ENCODE data around the gene ANKMY1.

- no peak for TF ChIP-seq POLR2AphosphoS5 (IDR thresholded peaks at IDR 0.05)
- TF ChIP-seq, protein P1, sequence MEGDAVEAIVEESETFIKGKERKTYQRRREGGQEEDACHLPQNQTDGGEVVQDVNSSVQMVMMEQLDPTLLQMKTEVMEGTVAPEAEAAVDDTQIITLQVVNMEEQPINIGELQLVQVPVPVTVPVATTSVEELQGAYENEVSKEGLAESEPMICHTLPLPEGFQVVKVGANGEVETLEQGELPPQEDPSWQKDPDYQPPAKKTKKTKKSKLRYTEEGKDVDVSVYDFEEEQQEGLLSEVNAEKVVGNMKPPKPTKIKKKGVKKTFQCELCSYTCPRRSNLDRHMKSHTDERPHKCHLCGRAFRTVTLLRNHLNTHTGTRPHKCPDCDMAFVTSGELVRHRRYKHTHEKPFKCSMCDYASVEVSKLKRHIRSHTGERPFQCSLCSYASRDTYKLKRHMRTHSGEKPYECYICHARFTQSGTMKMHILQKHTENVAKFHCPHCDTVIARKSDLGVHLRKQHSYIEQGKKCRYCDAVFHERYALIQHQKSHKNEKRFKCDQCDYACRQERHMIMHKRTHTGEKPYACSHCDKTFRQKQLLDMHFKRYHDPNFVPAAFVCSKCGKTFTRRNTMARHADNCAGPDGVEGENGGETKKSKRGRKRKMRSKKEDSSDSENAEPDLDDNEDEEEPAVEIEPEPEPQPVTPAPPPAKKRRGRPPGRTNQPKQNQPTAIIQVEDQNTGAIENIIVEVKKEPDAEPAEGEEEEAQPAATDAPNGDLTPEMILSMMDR (IDR thresholded peaks at IDR 0.05): no peak
Measured at GRCh38 chr2:240591784-240592183, 34.0 kb upstream of the ANKMY1 start.
